H1 (cell line): ENCODE data around the gene SCN2A. TPM values are rescaled to one million over a fixed set of nuclear protein-coding genes. Genes with fewer than 3 reads are reported as not detected.

Source experiments
- CTCF ChIA-PET: fragments of 300-600 bp; sonication (Branson Sonifier 250); formaldehyde crosslinking; loops from one replicate; lab custom pipeline; 2021; ENCODE audit not compliant: partially characterized antibody; lab: Charles Lee
- POLR2A ChIA-PET: fragments of 300-600 bp; sonication (Branson Sonifier 250); formaldehyde crosslinking; loops from one replicate; lab custom pipeline; 2021; ENCODE audit warnings: inconsistent platforms; ENCODE audit not compliant: partially characterized antibody; lab: Charles Lee
- DNase-seq, 2 experiments: peaks; one replicate each; pipeline versions ENCODE4 v3.0.0 to v3.0.0-alpha.2; 2010 to 2022; ENCODE audit warnings: low spot score in 2 of 2, low read depth in 1 of 2, mixed read lengths in 1 of 2
- FAIRE-seq: peaks from 2 replicates; lab custom pipeline; 2011; peaks lifted over from hg19 to GRCh38; lab: Jason Lieb, UNC
- H2AFZ ChIP-seq: 2 replicates; pipeline ENCODE4 v1.8.1; 2012; ENCODE audit warnings: low read length, inconsistent platforms
- H2AK5ac ChIP-seq: 2 replicates; pipeline ENCODE4 v1.6.1; 2013; ENCODE audit warnings: low read depth, low read length
- H2BK120ac ChIP-seq: replicated peaks from 2 replicates; pipeline ENCODE3; 2013; ENCODE audit warnings: low read depth, low read length, inconsistent platforms
- H2BK12ac ChIP-seq: 2 replicates; pipeline ENCODE4 v1.6.1; 2013; ENCODE audit warnings: low read depth, low read length
- H2BK15ac ChIP-seq: 2 replicates; pipeline ENCODE4 v1.6.1; 2013; ENCODE audit warnings: low read length
- H2BK20ac ChIP-seq: 2 replicates; pipeline ENCODE4 v1.6.1; 2013; ENCODE audit warnings: low read length
- H2BK5ac ChIP-seq: 2 replicates; pipeline ENCODE4 v1.6.1; 2013; ENCODE audit warnings: low read depth, low read length
- H3K14ac ChIP-seq: 2 replicates; pipeline ENCODE4 v1.6.1; 2013; ENCODE audit warnings: inconsistent platforms; ENCODE audit not compliant: insufficient read length
- H3K18ac ChIP-seq: 2 replicates; pipeline ENCODE4 v1.6.1; 2013; ENCODE audit warnings: low read length; ENCODE audit errors: extremely low read depth
- H3K23ac ChIP-seq: 2 replicates; pipeline ENCODE4 v1.6.1; 2013; ENCODE audit warnings: inconsistent platforms; ENCODE audit not compliant: insufficient read length
- H3K23me2 ChIP-seq: 2 replicates; pipeline ENCODE4 v1.6.1; 2013; ENCODE audit warnings: low read depth, low read length
- H3K27ac ChIP-seq: 2 replicates; pipeline ENCODE4 v1.6.1; 2011; ENCODE audit warnings: low read depth, low read length, inconsistent platforms
- H3K27me3 ChIP-seq, 4 experiments: replicated peaks in 1 of 4; 1 replicate in 1 of 4; 2 replicates in 3 of 4; pipeline versions ENCODE4 v1.6.1 to v1.8.1; 2011 to 2013; ENCODE audit warnings: low read length in 3 of 4, mild to moderate bottlenecking in 3 of 4, inconsistent platforms in 2 of 4, mixed read lengths in 2 of 4, moderate library complexity in 1 of 4; ENCODE audit not compliant: control insufficient read depth in 3 of 4, insufficient read depth in 3 of 4; ENCODE audit errors: extremely low read depth in 1 of 4
- H3K36me3 ChIP-seq, 4 experiments: 2 replicates each; pipeline versions ENCODE4 v1.6.1 to v1.8.1; 2011 to 2013; ENCODE audit warnings: mild to moderate bottlenecking in 4 of 4, low read length in 3 of 4, moderate library complexity in 2 of 4, control low read depth in 1 of 4, inconsistent platforms in 1 of 4; ENCODE audit not compliant: insufficient read depth in 4 of 4, control insufficient read depth in 2 of 4
- H3K4ac ChIP-seq: replicated peaks from 2 replicates; pipeline ENCODE3; 2013; ENCODE audit warnings: low read length, low read depth, mixed read lengths, inconsistent platforms; ENCODE audit not compliant: insufficient read length
- H3K4me1 ChIP-seq, 4 experiments: replicated peaks in 1 of 4; 1 replicate in 1 of 4; 2 replicates in 3 of 4; pipeline versions ENCODE4 v1.6.1 to v1.8.1; 2011 to 2013; ENCODE audit warnings: low read length in 3 of 4, inconsistent platforms in 2 of 4, mixed read lengths in 1 of 4; ENCODE audit not compliant: insufficient read depth in 4 of 4, control insufficient read depth in 3 of 4
- H3K4me2 ChIP-seq, 2 experiments: 2 replicates each; pipeline versions ENCODE4 v1.6.1 to v1.8.1; 2011 to 2013; ENCODE audit warnings: low read depth in 2 of 2, low read length in 2 of 2, control low read depth in 1 of 2, inconsistent platforms in 1 of 2, mild to moderate bottlenecking in 1 of 2; ENCODE audit not compliant: insufficient read depth in 1 of 2
- H3K4me3 ChIP-seq, 4 experiments: fragments of 200-600, 300-600 bp in 1 of 4; sonication (generic), shearing (Covaris generic), sonication (Bioruptor Twin) in 1 of 4; 2 replicates each; pipeline versions ENCODE4 v1.5.1 to v1.8.1; 2011 to 2016; ENCODE audit warnings: low read length in 4 of 4, low read depth in 3 of 4, control low read depth in 2 of 4, inconsistent platforms in 2 of 4, mild to moderate bottlenecking in 2 of 4, mixed read lengths in 1 of 4, moderate library complexity in 1 of 4; ENCODE audit not compliant: insufficient read depth in 2 of 4; ENCODE audit errors: extremely low read depth in 1 of 4
- H3K56ac ChIP-seq: replicated peaks from 2 replicates; pipeline ENCODE3; 2013; ENCODE audit warnings: low read depth, mild to moderate bottlenecking, mixed read lengths, low read length, inconsistent platforms; ENCODE audit not compliant: insufficient read length
- H3K79me1 ChIP-seq: 2 replicates; pipeline ENCODE4 v1.6.1; 2013; ENCODE audit warnings: low read depth, low read length, control low read depth
- H3K79me2 ChIP-seq, 2 experiments: 2 replicates each; pipeline versions ENCODE4 v1.6.1 to v1.8.1; 2012 to 2013; ENCODE audit warnings: low read length in 2 of 2, mild to moderate bottlenecking in 2 of 2, inconsistent platforms in 1 of 2; ENCODE audit not compliant: insufficient read depth in 2 of 2, control insufficient read depth in 1 of 2
- H3K9ac ChIP-seq, 4 experiments: replicated peaks in 1 of 4; 1 replicate in 1 of 4; 2 replicates in 3 of 4; pipeline versions ENCODE4 v1.6.1 to v1.8.1; 2011 to 2013; ENCODE audit warnings: low read depth in 3 of 4, low read length in 3 of 4, control low read depth in 2 of 4, mild to moderate bottlenecking in 2 of 4, moderate library complexity in 2 of 4, inconsistent platforms in 1 of 4; ENCODE audit errors: extremely low read depth in 1 of 4
- H3K9me3 ChIP-seq, 2 experiments: 2 replicates each; pipeline versions ENCODE4 v1.6.1 to v1.8.1; 2012 to 2013; ENCODE audit warnings: mild to moderate bottlenecking in 2 of 2, moderate library complexity in 2 of 2, control low read depth in 1 of 2, inconsistent platforms in 1 of 2, low read depth in 1 of 2, low read length in 1 of 2, mixed read lengths in 1 of 2; ENCODE audit not compliant: insufficient read depth in 2 of 2
- H4K20me1 ChIP-seq, 2 experiments: replicated peaks in 1 of 2; 2 replicates each; pipeline versions ENCODE3 to v1.8.1; 2011 to 2013; ENCODE audit warnings: inconsistent platforms in 2 of 2, low read length in 2 of 2, mild to moderate bottlenecking in 1 of 2; ENCODE audit not compliant: insufficient read depth in 2 of 2, control insufficient read depth in 1 of 2
- H4K5ac ChIP-seq: 2 replicates; pipeline ENCODE4 v1.6.1; 2013; ENCODE audit warnings: low read length, low read depth, mixed read lengths, inconsistent platforms; ENCODE audit not compliant: insufficient read length
- H4K8ac ChIP-seq: 2 replicates; pipeline ENCODE4 v1.8.0; 2013; ENCODE audit warnings: mild to moderate bottlenecking, moderate library complexity, low read length, inconsistent platforms; ENCODE audit not compliant: insufficient read depth; ENCODE audit errors: extremely low read depth
- H4K91ac ChIP-seq: replicated peaks from 2 replicates; pipeline ENCODE3; 2013; ENCODE audit warnings: low read length, mixed read lengths, inconsistent platforms; ENCODE audit not compliant: insufficient read length
- WGBS, 2 experiments: shearing (Covaris generic) in 1 of 2; methylation state at CpG; one replicate each; pipeline versions ENCODE4 v1.1.6 to v1.1.7; 2013 to 2015; ENCODE audit warnings: low lambda C conversion rate in 2 of 2, mixed read lengths in 2 of 2, inconsistent platforms in 1 of 2, low coverage in 1 of 2, missing lambda C conversion rate in 1 of 2; ENCODE audit not compliant: insufficient replicate concordance in 2 of 2, insufficient coverage in 1 of 2, insufficient read length in 1 of 2; ENCODE audit errors: extremely low coverage in 1 of 2, missing lambda C conversion rate in 1 of 2; 5-methylcytosine and 5-hydroxymethylcytosine counted together
- polyA plus RNA-seq, 7 experiments: library from polyadenylated mRNA; depleted of rRNA in 3 of 7; stranded (reverse) in 5 of 7; unstranded in 2 of 7; fragments of >200 nt in 5 of 7; fragments of 200-250 nt in 2 of 7; gene quantifications; 1 replicate in 5 of 7; 2 replicates in 1 of 7; 4 replicates in 1 of 7; pipeline versions ENCODE4 v1.2.1 to v1.2.3, GENCODE V29; 2011 to 2013; ENCODE audit warnings: missing spikeins in 2 of 7, mixed read lengths in 2 of 7
- total RNA-seq: library from RNA; stranded (reverse); fragmentation: NEBNext Ultra II Directional; extraction: Animal tissue kit (Norgen Biotek cat#: 25700); gene quantifications from 2 replicates; pipeline ENCODE4 v1.2.1, GENCODE V29; 2021

The SCN2A gene
- total and polyA plus RNA-seq, 2 of the 8 experiments (the other 6 are each of a cell fraction or from before 2014, with no cell fraction given): 0.18 to 1.1 TPM

DNA sequence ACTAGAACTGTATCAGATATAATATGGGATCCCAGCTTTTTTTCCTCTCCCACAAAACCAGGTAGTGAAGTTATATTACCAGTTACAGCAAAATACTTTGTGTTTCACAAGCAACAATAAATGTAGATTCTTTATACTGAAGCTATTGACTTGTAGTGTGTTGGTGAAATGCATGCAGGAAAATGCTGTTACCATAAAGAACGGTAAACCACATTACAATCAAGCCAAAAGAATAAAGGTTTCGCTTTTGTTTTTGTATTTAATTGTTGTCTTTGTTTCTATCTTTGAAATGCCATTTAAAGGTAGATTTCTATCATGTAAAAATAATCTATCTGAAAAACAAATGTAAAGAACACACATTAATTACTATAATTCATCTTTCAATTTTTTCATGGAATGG is 152.6 kb downstream of the SCN2A start:
- Histone ChIP-seq H4K5ac (no peak overlapping the region), H3K36me3 (no peaks in the 10 kb centered on the region), H3K4me1 (no peaks in the 10 kb centered on the region), H3K9me3 (no peaks in the 10 kb centered on the region), H3K23me2 (no peaks in the 10 kb centered on the region; the same call in 1 of the 2 replicates), H3K27ac (no peak overlapping the region), H2BK5ac (no peak overlapping the region), H3K4ac (no peak overlapping the region), H2BK15ac (no peak overlapping the region), H4K20me1 (no peaks in the 10 kb centered on the region), H4K91ac (no peak overlapping the region), H3K79me1 (no peaks in the 10 kb centered on the region), H3K27me3 (no peaks in the 10 kb centered on the region), H3K23ac (no peak overlapping the region), H3K56ac (no peak overlapping the region), H2AK5ac (no peak overlapping the region), H4K8ac (no peak overlapping the region), H3K79me2 (no peaks in the 10 kb centered on the region), H3K4me3 (no peak overlapping the region), H2BK12ac (no peak overlapping the region), H2AFZ (no peak overlapping the region), H2BK20ac (no peak overlapping the region), H3K18ac (no peak overlapping the region), H3K14ac (no peak overlapping the region), H3K9ac (no peak overlapping the region), H2BK120ac (no peak overlapping the region), H3K4me2 (no peak overlapping the region)
- FAIRE-seq (no peak), DNase-seq (no peak)
- ChIA-PET POLR2A (no interaction called here), CTCF (interaction anchor here (0.8 to 1.9 kb wide), 4 partner anchors 9 to 12 kb away, joined by 3 to 5 read pairs (median 4); no protein-coding TSS in a partner anchor)
- 83% methylated on average over 2 of the region's 2 CpGs; no CpG with 5 or more reads in 1 of the 2 experiments for WGBS, 2 experiments
